Upper lobe of left lung (tissue), 4 donors: ENCODE data around the gene KCNC1.

Experiments used
- CTCF ChIP-seq, 6 experiments: fragments of 450-650 bp in 4 of 6; fragments of 200-600 bp in 2 of 6; sonication (generic) in 2 of 6; IDR thresholded peaks; one replicate each; pipeline ENCODE4 v1.5.1; 2016 to 2019; ENCODE audit warnings: antibody characterized with exemption in 6 of 6
- EP300 ChIP-seq, 4 donors: sonication (generic); formaldehyde crosslinking; IDR thresholded peaks; one replicate each; pipeline ENCODE4 v1.5.1; 2017; ENCODE audit warnings: antibody characterized with exemption in 4 of 4, control low read depth in 2 of 4
- POLR2A ChIP-seq, 4 donors: fragments of 450-650 bp; IDR thresholded peaks; one replicate each; pipeline ENCODE4 v1.5.1; 2016 to 2017; ENCODE audit warnings: antibody characterized with exemption in 4 of 4, mild to moderate bottlenecking in 2 of 4
- POLR2AphosphoS5 ChIP-seq, 2 donors: sonication (generic); formaldehyde crosslinking; IDR thresholded peaks; one replicate each; pipeline ENCODE4 v1.5.1; 2017; ENCODE audit warnings: antibody characterized with exemption in 2 of 2

- no peak for TF ChIP-seq CTCF (IDR thresholded peaks at IDR 0.05)
- TF ChIP-seq POLR2A (IDR thresholded peaks at IDR 0.05) = no peak
- TF ChIP-seq EP300 (IDR thresholded peaks at IDR 0.05) = no peak
- no peak for TF ChIP-seq POLR2AphosphoS5 (IDR thresholded peaks at IDR 0.05)
Observed at GRCh38 chr11:17718510-17718962, 16.0 kb upstream of the KCNC1 start.
